ENCODE results near the gene KLHL29. TPM values are rescaled to one million over a fixed set of nuclear protein-coding genes. Genes with fewer than 3 reads are reported as not detected.

KLHL29 gene
- total RNA-seq, 2 donors from 2014 or later: 2.0 to 2.9 TPM

- no peak for DNase-seq
- TF ChIP-seq CTCF (IDR thresholded peaks at IDR 0.05): no peak
- H3K27ac ChIP-seq: no peak overlapping the region
- H3K36me3 ChIP-seq: no peaks in the 10 kb centered on the region
- H3K9ac ChIP-seq (ENCODE audit: low read depth in 2 of 2, low read length in 2 of 2): no peak overlapping the region
- no peaks in the 10 kb centered on the region for H3K27me3 ChIP-seq
- H3K4me3 ChIP-seq: no peak overlapping the region
- H3K4me1 ChIP-seq: no peaks in the 10 kb centered on the region
- intact Hi-C loops (cut with DNase I): no loop called here
- H3K9me3 ChIP-seq: no peaks in the 10 kb centered on the region
Observed at GRCh38 chr2:23485841-23486683, 101.1 kb downstream of the KLHL29 start.

GRCh38 chr2:23486684-23487075, 101.7 kb downstream of the KLHL29 start:
- intact Hi-C loops (cut with DNase I): no loop called here

GRCh38 chr2:23487735-23488492, 102.9 kb downstream of the KLHL29 start:
- Histone ChIP-seq H3K9me3 (no peaks in the 10 kb centered on the region), H3K27me3 (no peaks in the 10 kb centered on the region), H3K4me1 (no peaks in the 10 kb centered on the region), H3K27ac (no peak overlapping the region), H3K9ac (ENCODE audit: low read depth in 2 of 2, low read length in 2 of 2) (no peak overlapping the region), H3K4me3 (no peak overlapping the region), H3K36me3 (no peaks in the 10 kb centered on the region)
- no peak for DNase-seq
- TF ChIP-seq CTCF (IDR thresholded peaks at IDR 0.05): no peak
- intact Hi-C loops (cut with DNase I): no loop called here

More at GRCh38 chr2:23486684-23487075, 101.7 kb downstream of the KLHL29 start:
- no peaks in the 10 kb centered on the region for H3K4me1 ChIP-seq
- no peak overlapping the region for H3K27ac ChIP-seq
- H3K36me3 ChIP-seq: no peaks in the 10 kb centered on the region
- H3K4me3 ChIP-seq: no peak overlapping the region
- no peaks in the 10 kb centered on the region for H3K9me3 ChIP-seq
- no peak for DNase-seq
- H3K27me3 ChIP-seq: no peaks in the 10 kb centered on the region
- no peak for TF ChIP-seq CTCF (IDR thresholded peaks at IDR 0.05)
- no peak overlapping the region for H3K9ac ChIP-seq (ENCODE audit: low read depth in 2 of 2, low read length in 2 of 2)

- intact Hi-C loops (cut with DNase I): no loop called here
- Histone ChIP-seq H3K4me1 (no peaks in the 10 kb centered on the region), H3K9ac (ENCODE audit: low read depth in 2 of 2, low read length in 2 of 2) (no peak overlapping the region), H3K27me3 (no peaks in the 10 kb centered on the region), H3K27ac (no peak overlapping the region), H3K9me3 (no peaks in the 10 kb centered on the region), H3K4me3 (no peak overlapping the region), H3K36me3 (no peaks in the 10 kb centered on the region)
- DNase-seq: no peak
- no peak for TF ChIP-seq CTCF (IDR thresholded peaks at IDR 0.05)
Observed at GRCh38 chr2:23488584-23488983, 103.6 kb downstream of the KLHL29 start.

- H3K4me3 ChIP-seq: no peak overlapping the region
- intact Hi-C loops (cut with DNase I): no loop called here
- H3K4me1 ChIP-seq: no peaks in the 10 kb centered on the region
- no peaks in the 10 kb centered on the region for H3K9me3 ChIP-seq
- H3K9ac ChIP-seq (ENCODE audit: low read depth in 2 of 2, low read length in 2 of 2): no peak overlapping the region
- no peak for TF ChIP-seq CTCF (IDR thresholded peaks at IDR 0.05)
- no peaks in the 10 kb centered on the region for H3K27me3 ChIP-seq
- no peak for DNase-seq
- H3K36me3 ChIP-seq: no peaks in the 10 kb centered on the region
- no peak overlapping the region for H3K27ac ChIP-seq
Observed at GRCh38 chr2:23489471-23490322, 104.7 kb downstream of the KLHL29 start.

Data from colonic mucosa (tissue), 4 donors.